Mesothelial cell of epicardium (in vitro differentiated cells): ENCODE results near the gene PXN. TPM values are rescaled to one million over a fixed set of nuclear protein-coding genes. Genes with fewer than 3 reads are reported as not detected.

Experiments used
- DNase-seq, 2 experiments: peaks; one replicate each; pipeline ENCODE4 v3.0.0; 2021; ENCODE audit warnings: low spot score in 2 of 2; ENCODE audit not compliant: unreplicated experiment in 2 of 2
- H3K27ac Mint-ChIP-seq: 2 replicates; pipeline ENCODE4 v1.8.0; 2021; ENCODE audit warnings: mixed read lengths
- H3K27me3 Mint-ChIP-seq: 2 replicates; pipeline ENCODE4 v1.8.0; 2021; ENCODE audit warnings: low read depth, mixed read lengths
- H3K36me3 Mint-ChIP-seq: 2 replicates; pipeline ENCODE4 v1.8.0; 2021; ENCODE audit warnings: mixed read lengths
- H3K4me1 Mint-ChIP-seq: 2 replicates; pipeline ENCODE4 v1.8.0; 2021; ENCODE audit warnings: mixed read lengths
- H3K4me3 Mint-ChIP-seq: 2 replicates; pipeline ENCODE4 v1.8.0; 2021; ENCODE audit warnings: mild to moderate bottlenecking, moderate library complexity, mixed read lengths
- H3K9me3 Mint-ChIP-seq: 2 replicates; pipeline ENCODE4 v1.8.0; 2021; ENCODE audit warnings: mixed read lengths
- CTCF ChIP-seq: fragments of 200-600 bp; sonication (generic); IDR thresholded peaks from one replicate; pipeline ENCODE4 v1.5.0; 2021; ENCODE audit warnings: antibody characterized with exemption; ENCODE audit not compliant: unreplicated experiment
- total RNA-seq: library from RNA; stranded (reverse); gene quantifications from 3 replicates; pipeline ENCODE4 v1.2.1, GENCODE V29; 2021

PXN gene
- total RNA-seq, 1 donor from 2014 or later, result 117 TPM

GRCh38 chr12:120170631-120171030 lies 94.9 kb downstream of the PXN start:
- no peak overlapping the region for H3K4me3 Mint-ChIP-seq
- peaks cover 37% of the 10 kb centered on the region for H3K36me3 Mint-ChIP-seq
- no peaks in the 10 kb centered on the region for H3K27me3 Mint-ChIP-seq
- no peak for TF ChIP-seq CTCF
- H3K27ac Mint-ChIP-seq, result no peak overlapping the region
- DNase-seq, result no peak
- no peaks in the 10 kb centered on the region for H3K9me3 Mint-ChIP-seq
- H3K4me1 Mint-ChIP-seq, result no peaks in the 10 kb centered on the region

DNA sequence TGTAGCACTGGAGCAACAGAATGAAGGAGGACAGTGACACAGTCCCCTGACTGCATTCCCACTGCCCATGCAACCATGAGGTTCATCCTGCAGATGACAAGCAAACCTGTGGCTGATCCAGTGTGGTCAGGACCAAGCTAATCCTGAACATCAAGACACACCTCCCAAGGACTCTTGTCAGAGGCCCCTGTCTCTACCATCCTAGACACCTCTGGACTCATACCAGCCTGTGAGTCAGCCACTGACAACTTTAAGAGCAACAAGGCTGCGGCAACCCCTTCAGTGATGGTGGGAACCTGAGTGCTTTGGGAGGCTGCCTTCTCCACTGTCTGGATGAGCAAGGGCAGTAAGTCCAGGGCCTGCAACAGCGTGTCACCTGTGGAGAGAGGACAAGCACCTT lies 95.6 kb downstream of the PXN start:
- TF ChIP-seq CTCF, result no peak
- H3K36me3 Mint-ChIP-seq, result peaks cover 31% of the 10 kb centered on the region
- no peak overlapping the region for H3K4me3 Mint-ChIP-seq
- H3K27me3 Mint-ChIP-seq, result no peaks in the 10 kb centered on the region
- H3K27ac Mint-ChIP-seq, result no peak overlapping the region
- H3K4me1 Mint-ChIP-seq, result no peaks in the 10 kb centered on the region
- no peak for DNase-seq
- no peaks in the 10 kb centered on the region for H3K9me3 Mint-ChIP-seq

DNA sequence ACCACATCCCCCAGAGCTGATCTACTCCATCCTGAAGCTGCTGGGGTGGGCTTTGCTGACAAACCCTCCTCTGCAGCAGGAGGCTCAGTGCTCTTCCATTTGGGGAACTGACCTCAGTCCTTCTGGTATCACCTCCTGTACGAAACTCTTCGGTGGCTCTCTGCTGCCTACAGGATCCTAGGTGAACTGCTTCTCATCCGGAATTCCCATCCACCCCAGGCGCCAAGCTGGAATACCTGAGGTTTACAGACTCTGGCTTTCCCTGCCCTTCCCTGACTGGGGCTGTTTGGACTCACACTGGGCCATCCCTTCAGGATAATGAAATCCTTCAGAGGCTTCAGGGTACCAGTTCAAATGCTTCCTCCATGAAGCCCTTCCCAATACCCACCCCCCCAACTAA lies 97.2 kb downstream of the PXN start:
- H3K4me3 Mint-ChIP-seq, result no peak overlapping the region
- TF ChIP-seq CTCF, result no peak
- no peak for DNase-seq
- H3K9me3 Mint-ChIP-seq, result no peaks in the 10 kb centered on the region
- H3K27ac Mint-ChIP-seq, result no peak overlapping the region
- H3K4me1 Mint-ChIP-seq, result no peaks in the 10 kb centered on the region
- no peaks in the 10 kb centered on the region for H3K27me3 Mint-ChIP-seq
- peaks cover 27% of the 10 kb centered on the region for H3K36me3 Mint-ChIP-seq

DNA sequence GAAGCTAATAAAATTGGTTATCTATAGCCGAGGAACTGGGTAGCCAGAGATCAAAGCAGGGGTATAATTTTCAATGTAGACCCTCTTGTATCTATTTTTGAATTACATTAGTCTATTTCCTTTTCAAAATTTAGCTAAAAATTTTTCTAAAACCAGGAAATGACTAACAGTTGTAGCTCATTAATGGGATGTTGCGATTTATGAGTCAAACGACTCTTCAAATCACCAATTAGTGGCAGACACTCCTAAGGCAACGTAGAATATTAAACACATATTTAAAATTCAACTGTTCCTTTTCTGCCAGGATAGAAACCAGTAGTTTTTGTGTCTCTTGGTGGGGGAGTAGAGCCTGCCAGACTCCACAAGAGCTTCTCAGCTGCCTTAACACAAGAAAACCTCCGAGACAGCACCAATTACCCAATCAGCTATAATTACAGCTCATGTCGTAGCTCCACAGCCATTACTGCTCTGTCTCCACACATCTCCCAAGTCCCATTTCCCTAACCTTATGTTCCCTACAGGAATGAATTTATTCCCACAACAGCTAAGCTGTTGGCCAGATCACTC lies 97.9 kb downstream of the PXN start:
- DNase-seq, result no peak
- no peak for TF ChIP-seq CTCF
- Mint-ChIP-seq H3K27me3 (no peaks in the 10 kb centered on the region), H3K4me3 (no peak overlapping the region), H3K4me1 (no peaks in the 10 kb centered on the region), H3K27ac (no peak overlapping the region), H3K9me3 (no peaks in the 10 kb centered on the region), H3K36me3 (peaks cover 27% of the 10 kb centered on the region)

DNA sequence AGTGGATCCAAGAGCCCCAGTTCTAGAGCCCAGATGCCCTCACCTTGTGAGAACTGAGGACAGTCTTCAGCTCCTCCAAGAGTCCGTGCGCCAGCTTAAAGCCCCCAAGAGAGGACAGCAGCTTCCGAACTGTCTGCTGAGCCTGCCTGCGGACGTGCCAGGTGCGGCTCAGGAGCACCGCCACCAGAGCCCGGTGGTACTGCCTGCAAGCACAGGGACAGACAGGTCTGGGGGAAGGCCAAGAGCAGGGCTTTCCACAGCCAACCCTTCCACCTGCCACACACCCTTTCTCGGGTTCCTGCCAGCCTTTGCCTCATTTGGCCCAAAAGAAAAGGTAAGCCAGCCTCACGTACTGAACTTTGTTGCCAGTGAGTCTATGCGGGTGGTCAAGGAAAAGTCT lies 101.2 kb downstream of the PXN start:
- no peak for DNase-seq
- TF ChIP-seq CTCF, result no peak
- H3K27me3 Mint-ChIP-seq, result no peaks in the 10 kb centered on the region
- H3K36me3 Mint-ChIP-seq, result peaks cover 43% of the 10 kb centered on the region
- no peak overlapping the region for H3K27ac Mint-ChIP-seq
- H3K4me1 Mint-ChIP-seq, result no peaks in the 10 kb centered on the region
- no peak overlapping the region for H3K4me3 Mint-ChIP-seq
- H3K9me3 Mint-ChIP-seq, result no peaks in the 10 kb centered on the region

- Mint-ChIP-seq H3K27ac (no peak overlapping the region), H3K36me3 (peaks cover 43% of the 10 kb centered on the region), H3K9me3 (no peaks in the 10 kb centered on the region), H3K4me3 (no peak overlapping the region), H3K4me1 (no peaks in the 10 kb centered on the region), H3K27me3 (no peaks in the 10 kb centered on the region)
- DNase-seq, result no peak
- TF ChIP-seq CTCF, result no peak
These were observed 102.8 kb downstream of the PXN start for GRCh38 chr12:120162763-120163162.
